GM19025 (cell line): Measurements from ENCODE around the gene SLC6A18.

Experiments used
- ATAC-seq: cut with Tn5 transposase; IDR thresholded peaks from one replicate; pipeline ENCODE4 v1.9.1; 2021; ENCODE audit warnings: mild to moderate bottlenecking, low read depth, moderate library complexity; ENCODE audit not compliant: unreplicated experiment

SLC6A18 gene

GRCh38 chr5:1214163-1214935, 10.8 kb upstream of the SLC6A18 start:
- no peak for ATAC-seq

GRCh38 chr5:1214936-1215220, 10.3 kb upstream of the SLC6A18 start:
- no peak for ATAC-seq

- no peak for ATAC-seq
Observed at GRCh38 chr5:1215320-1216096, 9.7 kb upstream of the SLC6A18 start.

- ATAC-seq: no peak
Observed at GRCh38 chr5:1216211-1216917, 8.8 kb upstream of the SLC6A18 start.

GRCh38 chr5:1216918-1217295, 8.3 kb upstream of the SLC6A18 start:
- no peak for ATAC-seq

- no peak for ATAC-seq
Observed at GRCh38 chr5:1217596-1218206, 7.5 kb upstream of the SLC6A18 start.

GRCh38 chr5:1218351-1219080, 6.7 kb upstream of the SLC6A18 start:
- ATAC-seq: no peak

GRCh38 chr5:1219098-1219767, 5.9 kb upstream of the SLC6A18 start:
- ATAC-seq: no peak

GRCh38 chr5:1219768-1220100, 5.4 kb upstream of the SLC6A18 start:
- ATAC-seq: no peak

- ATAC-seq: no peak
Observed at GRCh38 chr5:1220351-1220750, 4.8 kb upstream of the SLC6A18 start.

GRCh38 chr5:1220831-1221230, 4.3 kb upstream of the SLC6A18 start:
- ATAC-seq: no peak

- ATAC-seq: no peak
Observed at GRCh38 chr5:1221721-1222120, 3.5 kb upstream of the SLC6A18 start.

- ATAC-seq: no peak
Observed at GRCh38 chr5:1222147-1222546, 3.0 kb upstream of the SLC6A18 start.

- no peak for ATAC-seq
Observed at GRCh38 chr5:1222621-1223277, 2.4 kb upstream of the SLC6A18 start.

- no peak for ATAC-seq
Observed at GRCh38 chr5:1223278-1223670, 1.9 kb upstream of the SLC6A18 start.

GRCh38 chr5:1224631-1225030, 550 bp upstream of the SLC6A18 start:
- no peak for ATAC-seq

GRCh38 chr5:1226231-1226630, 1.1 kb downstream of the SLC6A18 start:
- ATAC-seq: no peak

- ATAC-seq: no peak
Observed at GRCh38 chr5:1226839-1227581, 1.8 kb downstream of the SLC6A18 start.

GRCh38 chr5:1227667-1228066, 2.5 kb downstream of the SLC6A18 start:
- ATAC-seq: no peak
